Stomach (tissue), 9 donors: ENCODE results near the gene TRIM10. TPM values are rescaled to one million over a fixed set of nuclear protein-coding genes. Genes with fewer than 3 reads are reported as not detected.

Source experiments
- DNase-seq, 2 donors: peaks; one replicate each; pipeline versions ENCODE4 v3.0.0 to v3.0.0-alpha.2; 2013 to 2019
- H3K27ac ChIP-seq, 5 donors: fragments of 200-600 bp in 4 of 5; sonication (generic) in 4 of 5; one replicate each; pipeline ENCODE4 v1.5.1; 2013 to 2019; ENCODE audit warnings: mild to moderate bottlenecking in 1 of 5, moderate library complexity in 1 of 5
- H3K27me3 ChIP-seq, 3 donors: fragments of 200-600 bp; sonication (generic); one replicate each; pipeline ENCODE4 v1.5.1; 2017 to 2019; ENCODE audit warnings: mixed run types in 1 of 3
- H3K36me3 ChIP-seq, 4 donors: fragments of 200-600 bp; sonication (generic); 1 replicate in 3 of 4; 2 replicates in 1 of 4; pipeline ENCODE4 v1.5.1; 2016 to 2019
- H3K4me1 ChIP-seq, 4 donors: fragments of 200-600 bp; sonication (generic); one replicate each; pipeline ENCODE4 v1.5.1; 2016 to 2019
- H3K4me3 ChIP-seq, 4 donors: fragments of 200-600 bp; sonication (generic) in 3 of 4; one replicate each; pipeline ENCODE4 v1.5.1; 2016 to 2019; ENCODE audit warnings: mild to moderate bottlenecking in 1 of 4
- H3K9me3 ChIP-seq, 4 donors: fragments of 200-600 bp; sonication (generic); one replicate each; pipeline ENCODE4 v1.5.1; 2016 to 2019
- EP300 ChIP-seq: sonication (generic); formaldehyde crosslinking; IDR thresholded peaks from one replicate; pipeline ENCODE4 v1.6.1; 2017; ENCODE audit warnings: antibody characterized with exemption
- POLR2A ChIP-seq, 4 donors: fragments of 450-650 bp; IDR thresholded peaks; one replicate each; pipeline ENCODE4 v1.6.1; 2016; ENCODE audit warnings: antibody characterized with exemption in 4 of 4, control low read depth in 2 of 4, mild to moderate bottlenecking in 1 of 4, moderate library complexity in 1 of 4
- POLR2AphosphoS5 ChIP-seq, 3 donors: sonication (generic); formaldehyde crosslinking; IDR thresholded peaks; one replicate each; pipeline ENCODE4 v1.6.1; 2016; ENCODE audit warnings: antibody characterized with exemption in 3 of 3
- WGBS, 5 donors: extraction: QIAGEN DNeasy Blood & Tissue Kit in 3 of 5; methylation state at CpG; one replicate each; pipeline versions ENCODE4 v1.1.5 to v1.1.7; 2013 to 2018; 5-methylcytosine and 5-hydroxymethylcytosine counted together
- intact Hi-C: fragments of 100-400 bp; cut with DNase I; formaldehyde crosslinking; loops from one replicate; pipeline ENCODE4 v1.15.1; 2023; ENCODE audit warnings: low total_unique reads
- polyA plus RNA-seq, 3 donors: library from polyadenylated mRNA; stranded (reverse); fragments of 200-250 nt; gene quantifications; one replicate each; pipeline ENCODE4 v1.2.3, GENCODE V29; 2013
- total RNA-seq, 5 donors: library from RNA; depleted of rRNA; stranded (reverse); fragments of >200 nt; gene quantifications; one replicate each; pipeline versions ENCODE4 v1.1.0 to v1.2.3, GENCODE V29; 2014 to 2016
- TF ChIP-seq, protein P1 (sequence below), 7 experiments: fragments of 450-650 bp in 4 of 7; fragments of 200-600 bp in 3 of 7; sonication (generic) in 3 of 7; IDR thresholded peaks; one replicate each; pipeline ENCODE4 v1.5.1; 2016 to 2019; ENCODE audit warnings: antibody characterized with exemption in 7 of 7, control low read depth in 2 of 7, mild to moderate bottlenecking in 1 of 7
- donor health status: healthy with polysubstance abuse.
- donor health status: Bipolar disorder and iron deficiency.
- donor health status: healthy.

The TRIM10 gene
- total and polyA plus RNA-seq, 8 donors = 0.37 to 2.3 (median 0.58) TPM; not detected in 5

DNA sequence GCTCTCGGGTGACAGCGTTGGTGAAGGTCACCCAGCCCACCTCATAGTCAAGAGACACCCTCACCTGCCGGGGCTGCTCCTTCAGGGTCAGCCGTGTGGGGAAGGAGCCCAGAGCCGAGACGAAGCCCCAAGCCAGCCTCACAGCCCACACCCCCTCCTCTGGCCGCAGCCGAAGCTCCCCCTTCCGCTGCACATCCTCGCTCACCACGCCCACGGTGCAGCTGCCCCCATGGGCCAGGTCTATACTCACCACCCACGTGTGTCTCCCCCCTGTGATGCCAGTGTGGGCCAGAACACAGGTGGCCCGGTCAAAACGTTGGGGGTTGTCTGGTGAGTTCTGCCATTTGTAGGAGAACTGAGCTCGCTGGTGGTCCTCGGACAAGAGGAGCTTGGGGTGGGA, 7.0 kb downstream of the TRIM10 start:
- WGBS, 5 donors = 83 to 87% (median 86%) methylated on average over 17 of the region's 17 CpGs
- Histone ChIP-seq H3K36me3 (no peaks in the 10 kb centered on the region), H3K27ac (no peak overlapping the region), H3K4me3 (no peak overlapping the region), H3K9me3 (no peaks in the 10 kb centered on the region), H3K27me3 (peaks cover 0 to 52% (median 3%) of the 10 kb centered on the region in 3 donors), H3K4me1 (peaks cover 0 to 10% (median 0%) of the 10 kb centered on the region in 4 donors)
- TF ChIP-seq POLR2A (IDR thresholded peaks at IDR 0.05) (no peak), EP300 (no peak), POLR2AphosphoS5 (IDR thresholded peaks at IDR 0.05) (no peak)
- TF ChIP-seq, protein P1, sequence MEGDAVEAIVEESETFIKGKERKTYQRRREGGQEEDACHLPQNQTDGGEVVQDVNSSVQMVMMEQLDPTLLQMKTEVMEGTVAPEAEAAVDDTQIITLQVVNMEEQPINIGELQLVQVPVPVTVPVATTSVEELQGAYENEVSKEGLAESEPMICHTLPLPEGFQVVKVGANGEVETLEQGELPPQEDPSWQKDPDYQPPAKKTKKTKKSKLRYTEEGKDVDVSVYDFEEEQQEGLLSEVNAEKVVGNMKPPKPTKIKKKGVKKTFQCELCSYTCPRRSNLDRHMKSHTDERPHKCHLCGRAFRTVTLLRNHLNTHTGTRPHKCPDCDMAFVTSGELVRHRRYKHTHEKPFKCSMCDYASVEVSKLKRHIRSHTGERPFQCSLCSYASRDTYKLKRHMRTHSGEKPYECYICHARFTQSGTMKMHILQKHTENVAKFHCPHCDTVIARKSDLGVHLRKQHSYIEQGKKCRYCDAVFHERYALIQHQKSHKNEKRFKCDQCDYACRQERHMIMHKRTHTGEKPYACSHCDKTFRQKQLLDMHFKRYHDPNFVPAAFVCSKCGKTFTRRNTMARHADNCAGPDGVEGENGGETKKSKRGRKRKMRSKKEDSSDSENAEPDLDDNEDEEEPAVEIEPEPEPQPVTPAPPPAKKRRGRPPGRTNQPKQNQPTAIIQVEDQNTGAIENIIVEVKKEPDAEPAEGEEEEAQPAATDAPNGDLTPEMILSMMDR (IDR thresholded peaks at IDR 0.05) = no peak
- intact Hi-C loops = no loop called here
- no peak for DNase-seq

DNA sequence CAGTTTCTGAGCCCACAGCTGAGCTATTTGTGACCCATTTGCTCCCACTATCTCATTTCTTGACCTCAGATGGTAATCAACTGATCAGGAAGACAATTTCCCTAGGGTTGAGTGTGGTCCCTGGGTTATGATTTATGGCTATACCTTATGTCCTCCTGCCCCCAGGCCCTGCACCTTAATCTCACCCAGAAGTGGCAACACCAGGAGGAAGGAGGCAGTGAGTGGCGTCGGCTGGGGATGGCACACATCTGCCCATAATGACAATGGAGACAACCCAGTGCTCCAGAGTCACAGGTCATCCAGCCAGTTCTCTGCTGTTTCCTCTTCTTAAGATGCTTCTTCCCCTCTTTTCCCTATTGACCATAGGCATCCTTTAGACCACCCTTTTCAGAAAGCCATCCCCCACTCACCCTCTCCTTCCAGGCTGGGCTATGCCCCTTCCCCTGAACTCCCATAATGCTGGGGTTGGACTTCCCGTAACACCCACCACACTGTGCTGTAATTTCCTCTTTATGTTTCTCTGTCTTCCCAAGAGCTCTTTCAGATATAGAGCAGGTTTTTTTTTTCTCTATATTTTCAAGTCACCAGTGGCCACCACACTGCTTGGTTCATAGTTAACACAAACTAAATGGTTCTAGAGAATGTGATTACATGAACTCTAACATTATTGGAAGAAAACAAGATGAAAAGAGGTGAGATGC, 8.0 kb downstream of the TRIM10 start:
- peaks cover 0 to 10% (median 0%) of the 10 kb centered on the region in 4 donors for H3K4me1 ChIP-seq
- 74 to 83% (median 77%) methylated on average over 3 of the region's 3 CpGs for WGBS, 5 donors
- intact Hi-C loops = no loop called here
- H3K27ac ChIP-seq = no peak overlapping the region
- no peak for TF ChIP-seq EP300
- TF ChIP-seq, protein P1 (IDR thresholded peaks at IDR 0.05) = no peak
- no peak for TF ChIP-seq POLR2AphosphoS5 (IDR thresholded peaks at IDR 0.05)
- no peak for TF ChIP-seq POLR2A (IDR thresholded peaks at IDR 0.05)
- H3K9me3 ChIP-seq = no peaks in the 10 kb centered on the region
- H3K36me3 ChIP-seq = no peaks in the 10 kb centered on the region
- no peak overlapping the region for H3K4me3 ChIP-seq
- peaks cover 0 to 51% (median 3%) of the 10 kb centered on the region in 3 donors for H3K27me3 ChIP-seq
- no peak for DNase-seq

DNA sequence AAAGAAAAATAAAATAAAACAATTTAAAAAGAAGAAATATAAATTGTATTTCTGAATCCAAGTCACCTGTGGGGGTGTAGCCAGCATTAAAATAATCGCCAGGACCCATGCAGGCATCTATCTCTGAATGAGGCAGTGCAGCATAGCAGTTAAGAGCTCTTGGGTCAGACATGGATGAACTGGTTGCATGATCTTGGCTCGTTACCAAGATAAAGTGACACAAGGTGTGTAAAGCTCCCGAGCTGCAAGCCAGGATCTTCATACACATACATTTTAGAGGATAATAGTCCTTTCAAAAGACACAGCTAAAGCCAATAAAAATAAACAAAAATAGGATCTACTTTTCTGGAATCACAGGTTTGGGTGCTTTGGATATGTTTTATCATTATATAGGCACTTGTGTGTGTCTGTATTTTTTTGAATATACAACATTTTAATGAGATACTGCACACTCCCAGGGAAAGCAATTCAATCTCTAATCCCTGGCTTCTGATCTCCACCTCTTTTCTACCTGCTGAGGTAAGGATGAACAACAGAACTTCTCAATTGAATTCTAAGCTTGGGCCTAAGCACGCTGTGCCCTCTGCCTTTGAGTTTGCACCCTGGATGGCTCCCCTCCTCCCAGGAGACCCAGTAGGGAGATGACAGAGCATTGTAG, 8.9 kb downstream of the TRIM10 start:
- Histone ChIP-seq H3K9me3 (no peaks in the 10 kb centered on the region), H3K27ac (no peak overlapping the region), H3K4me1 (peaks cover 0 to 10% (median 0%) of the 10 kb centered on the region in 4 donors), H3K27me3 (peaks cover 0 to 57% (median 3%) of the 10 kb centered on the region in 3 donors), H3K36me3 (no peaks in the 10 kb centered on the region), H3K4me3 (no peak overlapping the region)
- TF ChIP-seq, protein P1 (IDR thresholded peaks at IDR 0.05) = no peak
- no peak for DNase-seq
- intact Hi-C loops = no loop called here
- WGBS, 5 donors = 43 to 65% (median 55%) methylated on average over 4 of the region's 4 CpGs

DNA sequence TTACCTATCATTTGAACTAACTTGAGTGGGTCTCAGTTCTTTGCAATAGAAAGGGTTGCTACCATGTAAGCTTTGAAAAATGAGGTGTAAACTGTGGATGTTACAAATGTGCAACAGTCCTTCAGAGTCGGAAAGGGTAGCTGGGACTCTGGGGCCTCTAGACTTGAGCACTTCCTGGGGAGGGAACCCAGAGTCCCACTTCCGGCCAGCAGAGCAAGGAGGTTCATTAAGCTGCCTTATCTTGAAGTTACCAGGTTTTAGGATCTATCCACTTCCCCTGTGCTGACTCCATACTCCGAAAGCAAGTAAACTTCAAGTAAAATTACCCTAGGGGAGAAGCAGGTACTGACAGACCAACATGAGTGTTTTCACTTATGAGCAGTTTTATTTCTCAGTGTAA, 9.4 kb downstream of the TRIM10 start:
- no peak overlapping the region for H3K4me3 ChIP-seq
- TF ChIP-seq EP300 (no peak), POLR2AphosphoS5 (IDR thresholded peaks at IDR 0.05) (no peak), POLR2A (IDR thresholded peaks at IDR 0.05) (no peak)
- TF ChIP-seq, protein P1 (IDR thresholded peaks at IDR 0.05) = no peak
- 48 to 71% (median 63%) methylated on average over 3 of the region's 3 CpGs for WGBS, 5 donors
- H3K27ac ChIP-seq = no peak overlapping the region
- DNase-seq = no peak
- intact Hi-C loops = no loop called here
- peaks cover 0 to 58% (median 0%) of the 10 kb centered on the region in 3 donors for H3K27me3 ChIP-seq
- H3K9me3 ChIP-seq = no peaks in the 10 kb centered on the region
- peaks cover 0 to 6% (median 0%) of the 10 kb centered on the region in 4 donors for H3K4me1 ChIP-seq
- H3K36me3 ChIP-seq = no peaks in the 10 kb centered on the region
